Activated T-cell treated with anti-CD3 and anti-CD28 coated beads, Interleukin-2, amount 50 U/mL, for 24 hours (primary cell): ENCODE data around the gene SUOX.
"Not testable (repeated sequence)": the region's sequence is repeated elsewhere in the genome, so short reads cannot be mapped to it uniquely, and the experiment has no call there.

Experiments used
- DNase-seq: peaks from one replicate; pipeline ENCODE4 v3.0.0-alpha.2; 2020
- H3K27ac Mint-ChIP-seq: 2 replicates; pipeline ENCODE4 v1.8.0; 2020; ENCODE audit warnings: mild to moderate bottlenecking, mixed read lengths
- H3K27me3 Mint-ChIP-seq: 2 replicates; pipeline ENCODE4 v1.8.0; 2020; ENCODE audit warnings: mixed read lengths
- H3K36me3 Mint-ChIP-seq: 2 replicates; pipeline ENCODE4 v1.8.0; 2020; ENCODE audit warnings: low read depth, mixed read lengths
- H3K4me1 Mint-ChIP-seq: 2 replicates; pipeline ENCODE4 v1.8.0; 2020; ENCODE audit warnings: low read depth, mixed read lengths
- H3K4me3 Mint-ChIP-seq: 2 replicates; pipeline ENCODE4 v1.8.0; 2020; ENCODE audit warnings: mild to moderate bottlenecking, moderate library complexity, mixed read lengths
- H3K9me3 Mint-ChIP-seq: 2 replicates; pipeline ENCODE4 v1.8.0; 2020; ENCODE audit warnings: mixed read lengths

Gene SUOX

DNA sequence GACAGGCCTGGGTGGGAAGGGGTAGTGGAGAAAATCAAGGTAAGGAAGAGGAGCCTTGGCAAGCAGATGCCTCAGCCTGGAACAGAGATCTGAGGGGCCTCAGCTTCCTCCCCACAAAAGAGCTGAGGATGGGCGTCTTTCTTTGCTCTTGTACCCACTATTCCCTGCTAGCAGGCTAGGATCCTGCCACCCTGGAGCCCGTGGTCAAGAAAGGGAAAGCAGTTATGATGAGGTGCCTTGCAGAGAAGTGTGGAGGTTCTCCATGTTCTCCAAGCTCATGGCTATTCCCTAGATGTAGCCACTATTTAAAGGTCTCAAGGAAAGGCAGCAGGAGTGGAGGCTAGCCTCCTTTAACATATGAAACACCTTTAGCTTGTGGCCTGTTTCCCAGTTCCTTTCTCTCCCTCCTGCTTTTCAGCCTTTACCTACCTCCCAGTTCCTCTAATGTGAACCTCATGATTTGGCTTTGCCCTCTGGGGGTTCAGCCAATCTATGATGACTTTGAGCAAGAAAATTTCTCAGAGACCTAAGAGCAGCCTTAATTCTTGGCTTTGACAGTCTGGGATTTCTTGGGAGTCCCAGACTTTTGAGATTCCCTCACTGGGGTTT lies 24.9 kb downstream of the SUOX start:
- H3K27ac Mint-ChIP-seq: peak overlapping the region; percentile 96
- no peaks in the 10 kb centered on the region for H3K9me3 Mint-ChIP-seq
- peak overlapping the region; percentile 85 for H3K4me3 Mint-ChIP-seq
- DNase-seq: no peak
- peaks cover 27% of the 10 kb centered on the region for H3K36me3 Mint-ChIP-seq
- H3K27me3 Mint-ChIP-seq: no peaks in the 10 kb centered on the region
- H3K4me1 Mint-ChIP-seq: peaks cover 31% of the 10 kb centered on the region

DNA sequence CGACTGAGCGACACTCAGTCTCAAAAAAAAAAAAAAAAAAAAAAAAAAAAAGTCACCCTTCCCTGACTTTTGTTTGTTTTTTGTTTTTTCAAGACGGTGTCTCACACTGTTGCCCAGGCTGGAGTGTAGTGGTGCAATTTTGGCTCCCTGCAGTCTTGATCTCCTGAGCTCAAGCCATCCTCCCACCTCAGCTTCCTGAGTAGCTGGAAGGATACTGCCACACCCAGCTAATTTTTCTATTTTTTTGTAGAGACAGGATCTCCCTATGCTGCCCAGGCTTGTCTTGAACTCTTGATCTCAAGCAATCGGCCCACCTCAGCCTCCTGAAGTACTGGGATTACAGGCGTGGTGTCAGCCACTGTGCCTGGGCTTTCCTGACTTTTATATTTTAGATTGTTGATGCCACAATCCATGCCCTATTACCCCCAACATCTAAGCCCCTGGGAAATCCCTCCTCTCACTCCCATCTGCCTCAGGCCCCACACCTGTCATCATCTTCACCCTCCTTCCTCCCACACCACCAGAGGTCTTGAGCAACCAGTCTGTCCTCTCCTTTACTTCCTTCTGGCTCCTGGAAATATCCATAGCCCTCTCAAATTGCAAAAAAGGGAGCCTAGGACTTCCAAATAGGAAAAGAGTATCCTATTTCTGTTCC lies 31.6 kb downstream of the SUOX start:
- DNase-seq: no peak
- Mint-ChIP-seq H3K27me3 (no peaks in the 10 kb centered on the region), H3K36me3 (peaks cover 80% of the 10 kb centered on the region)

DNA sequence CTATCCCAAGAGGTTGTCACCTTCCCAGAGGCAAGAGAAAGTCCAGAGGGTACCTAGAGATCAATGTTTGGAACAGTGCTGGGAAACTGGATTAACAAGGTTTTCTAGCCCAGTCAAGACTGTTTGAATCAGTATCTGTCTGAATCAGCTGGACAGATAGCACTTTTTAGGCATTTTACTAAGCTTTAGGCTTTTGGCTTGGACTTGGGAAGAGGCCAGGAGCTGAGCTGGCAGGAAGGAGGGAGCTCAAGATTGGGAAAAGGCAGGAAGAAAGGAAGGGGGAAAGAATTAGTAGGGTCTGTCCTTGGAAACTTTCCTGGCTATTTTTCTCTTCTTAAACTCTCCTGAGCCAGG lies 32.1 kb downstream of the SUOX start:
- Mint-ChIP-seq H3K4me3 (no peak overlapping the region), H3K27ac (peak overlapping the region; percentile 40), H3K36me3 (peaks cover 83% of the 10 kb centered on the region), H3K4me1 (peaks cover 35% of the 10 kb centered on the region), H3K27me3 (no peaks in the 10 kb centered on the region), H3K9me3 (no peaks in the 10 kb centered on the region)
- no peak for DNase-seq

More for the DNA sequence above, 31.6 kb downstream of the SUOX start:
- Mint-ChIP-seq H3K9me3 (no peaks in the 10 kb centered on the region), H3K4me1 (peaks cover 36% of the 10 kb centered on the region), H3K27ac (peak overlapping the region; percentile 9), H3K4me3 (no peak overlapping the region)

DNA sequence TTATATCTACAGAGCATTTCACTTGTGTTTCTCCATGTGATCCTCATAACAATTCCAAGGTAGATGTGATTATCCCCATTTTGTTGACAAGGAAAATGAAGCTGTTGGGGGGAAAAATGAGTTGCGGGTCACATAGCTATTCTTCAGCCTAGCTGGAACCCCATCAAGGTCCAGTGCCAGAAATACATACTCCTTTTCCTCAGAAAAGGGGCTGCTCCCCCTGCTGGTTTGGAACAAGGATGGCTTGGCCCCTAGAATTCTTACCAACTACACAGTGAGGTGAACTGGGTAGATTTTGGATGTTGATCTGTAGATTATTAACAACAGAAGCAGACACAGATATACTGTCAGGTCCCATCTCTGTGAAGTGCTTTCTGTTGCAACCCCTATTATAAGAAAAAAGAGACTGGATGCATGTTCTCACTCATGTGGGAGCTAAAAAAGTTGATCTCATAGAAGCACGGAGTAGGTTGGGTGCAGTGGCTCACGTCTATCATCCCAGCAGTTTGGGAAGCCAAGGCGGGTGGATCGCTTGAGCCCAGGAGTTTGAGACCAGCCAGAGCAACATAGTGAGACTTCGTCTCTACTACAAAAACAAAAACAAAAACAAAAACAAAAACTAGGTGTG lies 32.7 kb downstream of the SUOX start:
- H3K36me3 Mint-ChIP-seq: peaks cover 85% of the 10 kb centered on the region
- no peaks in the 10 kb centered on the region for H3K9me3 Mint-ChIP-seq
- H3K27me3 Mint-ChIP-seq: no peaks in the 10 kb centered on the region
- peak; percentile 40 for DNase-seq
- H3K27ac Mint-ChIP-seq: peak overlapping the region; percentile 65
- peaks cover 41% of the 10 kb centered on the region for H3K4me1 Mint-ChIP-seq
- H3K4me3 Mint-ChIP-seq: no peak overlapping the region

DNA sequence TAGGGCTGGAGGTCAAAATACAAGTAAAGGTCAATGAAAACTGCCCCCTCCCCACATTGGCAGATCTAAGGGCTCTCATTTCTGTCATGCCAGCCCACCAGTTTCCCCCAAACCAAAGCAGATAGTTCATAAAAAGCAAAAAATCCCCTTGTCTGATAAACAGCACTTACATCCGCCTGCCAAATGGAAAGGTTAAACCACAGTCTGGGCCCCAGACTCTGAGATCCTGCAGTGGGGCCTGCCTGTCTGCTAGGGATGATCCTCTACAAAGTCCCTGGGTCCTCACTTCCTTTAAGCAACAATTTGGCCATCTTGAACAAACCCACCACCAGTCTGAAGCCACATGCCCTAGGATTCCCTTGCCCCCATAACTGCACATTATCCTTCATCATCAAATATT lies 34.9 kb downstream of the SUOX start:
- H3K4me1 Mint-ChIP-seq: peaks cover 45% of the 10 kb centered on the region
- H3K9me3 Mint-ChIP-seq: no peaks in the 10 kb centered on the region
- peak overlapping the region; percentile 37 for H3K4me3 Mint-ChIP-seq
- H3K27ac Mint-ChIP-seq: peak overlapping the region; percentile 82
- no peaks in the 10 kb centered on the region for H3K27me3 Mint-ChIP-seq
- H3K36me3 Mint-ChIP-seq: peaks cover 86% of the 10 kb centered on the region
- peak; percentile 36 for DNase-seq

DNA sequence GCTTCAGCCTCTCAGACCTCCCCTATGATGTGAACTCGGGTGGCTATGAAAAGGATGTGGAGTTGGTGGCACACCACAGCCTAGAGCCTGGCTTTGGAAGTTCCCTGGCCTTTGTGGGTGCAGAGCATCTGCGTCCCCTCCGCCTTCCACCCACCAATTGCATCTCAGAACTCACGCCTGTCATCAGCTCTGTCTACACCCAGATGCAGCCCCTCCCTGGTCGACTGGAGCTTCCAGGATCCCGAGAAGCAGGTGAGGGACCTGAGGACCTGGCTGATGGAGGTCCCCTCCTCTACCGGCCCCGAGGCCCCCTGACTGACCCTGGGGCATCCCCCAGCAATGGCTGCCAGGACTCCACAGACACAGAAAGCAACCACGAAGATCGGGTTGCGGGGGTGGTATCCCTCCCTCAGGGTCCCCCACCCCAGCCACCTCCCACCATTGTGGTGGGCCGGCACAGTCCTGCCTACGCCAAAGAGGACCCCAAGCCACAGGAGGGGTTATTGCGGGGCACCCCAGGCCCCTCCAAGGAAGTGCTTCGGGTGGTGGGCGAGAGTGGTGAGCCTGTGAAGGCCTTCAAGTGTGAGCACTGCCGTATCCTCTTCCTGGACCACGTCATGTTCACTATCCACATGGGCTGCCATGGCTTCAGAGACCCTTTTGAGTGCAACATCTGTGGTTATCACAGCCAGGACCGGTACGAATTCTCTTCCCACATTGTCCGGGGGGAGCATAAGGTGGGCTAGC lies 37.7 kb downstream of the SUOX start:
- Mint-ChIP-seq H3K4me1 (peaks cover 55% of the 10 kb centered on the region), H3K9me3 (no peaks in the 10 kb centered on the region), H3K36me3 (peaks cover 73% of the 10 kb centered on the region), H3K27me3 (no peaks in the 10 kb centered on the region), H3K27ac (peak overlapping the region; percentile 59), H3K4me3 (peak overlapping the region; percentile 33)
- DNase-seq: peak; percentile 40

DNA sequence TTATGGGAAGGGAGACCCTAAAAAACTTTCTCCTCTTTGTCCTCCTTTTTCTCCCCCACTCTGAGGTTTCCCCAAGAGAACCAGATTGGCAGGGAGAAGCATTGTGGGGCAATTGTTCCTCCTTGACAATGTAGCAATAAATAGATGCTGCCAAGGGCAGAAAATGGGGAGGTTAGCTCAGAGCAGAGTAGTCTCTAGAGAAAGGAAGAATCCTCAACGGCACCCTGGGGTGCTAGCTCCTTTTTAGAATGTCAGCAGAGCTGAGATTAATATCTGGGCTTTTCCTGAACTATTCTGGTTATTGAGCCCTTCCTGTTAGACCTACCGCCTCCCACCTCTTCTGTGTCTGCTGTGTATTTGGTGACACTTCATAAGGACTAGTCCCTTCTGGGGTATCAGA lies 40.1 kb downstream of the SUOX start:
- Mint-ChIP-seq H3K4me1 (peaks cover 58% of the 10 kb centered on the region), H3K9me3 (no peaks in the 10 kb centered on the region), H3K27ac (peak overlapping the region; percentile 39)

DNA sequence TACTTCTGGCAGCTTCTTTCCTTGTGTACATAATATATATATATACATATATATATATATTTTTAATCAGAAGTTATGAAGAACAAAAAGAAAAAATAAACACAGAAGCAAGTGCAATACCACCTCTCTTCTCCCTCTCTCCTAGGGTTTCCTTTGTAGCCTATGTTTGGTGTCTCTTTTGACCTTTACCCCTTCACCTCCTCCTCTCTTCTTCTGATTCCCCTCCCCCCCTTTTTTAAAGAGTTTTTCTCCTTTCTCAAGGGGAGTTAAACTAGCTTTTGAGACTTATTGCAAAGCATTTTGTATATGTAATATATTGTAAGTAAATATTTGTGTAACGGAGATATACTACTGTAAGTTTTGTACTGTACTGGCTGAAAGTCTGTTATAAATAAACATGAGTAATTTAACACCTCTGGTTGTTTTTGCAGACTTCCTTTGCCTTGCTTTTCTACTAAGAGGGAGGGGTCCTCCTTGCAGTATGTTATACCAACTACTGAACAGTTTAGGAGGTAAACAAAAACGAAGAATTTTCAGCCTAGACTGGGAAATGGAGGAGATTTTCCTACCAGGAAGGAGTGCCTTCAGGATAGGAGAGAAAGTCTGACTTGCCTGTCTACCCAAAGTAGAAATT lies 41.1 kb downstream of the SUOX start:
- no peak for DNase-seq
- H3K4me1 Mint-ChIP-seq: peaks cover 54% of the 10 kb centered on the region
- no peaks in the 10 kb centered on the region for H3K9me3 Mint-ChIP-seq
- no peak overlapping the region for H3K4me3 Mint-ChIP-seq
- peak overlapping the region; percentile 4 for H3K27ac Mint-ChIP-seq
- H3K27me3 Mint-ChIP-seq: no peaks in the 10 kb centered on the region
- H3K36me3 Mint-ChIP-seq: peaks cover 60% of the 10 kb centered on the region

More for the DNA sequence above, 40.1 kb downstream of the SUOX start:
- H3K36me3 Mint-ChIP-seq: peaks cover 60% of the 10 kb centered on the region
- H3K27me3 Mint-ChIP-seq: no peaks in the 10 kb centered on the region
- H3K4me3 Mint-ChIP-seq: no peak overlapping the region
- no peak for DNase-seq

DNA sequence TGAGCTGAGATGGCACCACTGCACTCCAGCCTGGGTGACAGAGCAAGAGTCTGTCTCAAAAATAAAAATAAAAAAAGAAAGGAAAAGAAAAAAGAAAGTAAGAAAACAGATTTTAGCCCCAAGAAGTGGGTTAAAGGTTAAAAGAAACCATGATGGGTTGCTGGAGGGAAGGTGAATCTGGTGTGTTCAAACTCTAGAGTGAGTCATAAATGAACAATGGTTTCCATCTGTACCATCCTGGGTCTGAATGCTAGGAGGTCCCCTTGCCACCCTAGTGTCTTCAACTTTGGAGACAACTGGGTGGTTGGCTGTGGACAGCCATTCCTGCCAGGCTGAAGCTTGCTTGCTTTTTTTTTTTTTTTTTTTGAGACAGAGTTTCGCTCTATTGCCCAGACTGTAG lies 43.1 kb downstream of the SUOX start:
- H3K9me3 Mint-ChIP-seq: no peaks in the 10 kb centered on the region
- H3K36me3 Mint-ChIP-seq: peaks cover 64% of the 10 kb centered on the region
- no peaks in the 10 kb centered on the region for H3K27me3 Mint-ChIP-seq
- peak overlapping the region; percentile 99 for H3K27ac Mint-ChIP-seq
- peaks cover 58% of the 10 kb centered on the region for H3K4me1 Mint-ChIP-seq
- DNase-seq: no peak
- peak overlapping the region; percentile 99 for H3K4me3 Mint-ChIP-seq

DNA sequence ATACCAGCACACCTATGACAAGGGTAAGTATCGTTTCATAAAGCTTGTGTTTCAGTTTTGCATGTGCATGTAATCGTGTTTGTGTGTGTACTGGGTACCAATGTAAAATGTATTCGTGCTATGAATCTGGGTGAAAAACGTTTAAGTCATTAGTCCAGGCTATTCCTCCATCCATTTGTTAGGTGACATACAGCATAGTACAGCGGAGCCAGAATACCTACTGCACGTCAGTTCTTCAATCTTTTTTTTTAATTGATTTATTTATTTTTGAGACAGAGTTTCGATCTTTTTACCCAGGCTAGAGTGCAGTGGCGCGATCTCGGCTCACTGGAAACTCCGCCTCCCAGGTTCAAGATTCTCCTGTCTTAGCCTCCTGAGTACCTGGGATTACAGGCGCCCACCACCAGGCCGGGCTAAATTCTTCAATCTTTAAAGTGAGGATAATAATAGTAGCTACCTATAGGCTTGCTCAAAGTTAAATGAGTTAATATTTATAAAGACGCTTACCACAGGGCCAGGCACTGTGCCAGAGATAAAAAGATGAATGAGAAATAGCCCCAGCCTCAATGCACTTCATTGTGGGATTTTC lies 44.0 kb downstream of the SUOX start:
- no peak for DNase-seq
- H3K4me3 Mint-ChIP-seq: peak overlapping the region; percentile 99
- no peaks in the 10 kb centered on the region for H3K9me3 Mint-ChIP-seq
- no peaks in the 10 kb centered on the region for H3K27me3 Mint-ChIP-seq
- H3K27ac Mint-ChIP-seq: peak overlapping the region; percentile 99
- peaks cover 60% of the 10 kb centered on the region for H3K4me1 Mint-ChIP-seq
- H3K36me3 Mint-ChIP-seq: peaks cover 62% of the 10 kb centered on the region

DNA sequence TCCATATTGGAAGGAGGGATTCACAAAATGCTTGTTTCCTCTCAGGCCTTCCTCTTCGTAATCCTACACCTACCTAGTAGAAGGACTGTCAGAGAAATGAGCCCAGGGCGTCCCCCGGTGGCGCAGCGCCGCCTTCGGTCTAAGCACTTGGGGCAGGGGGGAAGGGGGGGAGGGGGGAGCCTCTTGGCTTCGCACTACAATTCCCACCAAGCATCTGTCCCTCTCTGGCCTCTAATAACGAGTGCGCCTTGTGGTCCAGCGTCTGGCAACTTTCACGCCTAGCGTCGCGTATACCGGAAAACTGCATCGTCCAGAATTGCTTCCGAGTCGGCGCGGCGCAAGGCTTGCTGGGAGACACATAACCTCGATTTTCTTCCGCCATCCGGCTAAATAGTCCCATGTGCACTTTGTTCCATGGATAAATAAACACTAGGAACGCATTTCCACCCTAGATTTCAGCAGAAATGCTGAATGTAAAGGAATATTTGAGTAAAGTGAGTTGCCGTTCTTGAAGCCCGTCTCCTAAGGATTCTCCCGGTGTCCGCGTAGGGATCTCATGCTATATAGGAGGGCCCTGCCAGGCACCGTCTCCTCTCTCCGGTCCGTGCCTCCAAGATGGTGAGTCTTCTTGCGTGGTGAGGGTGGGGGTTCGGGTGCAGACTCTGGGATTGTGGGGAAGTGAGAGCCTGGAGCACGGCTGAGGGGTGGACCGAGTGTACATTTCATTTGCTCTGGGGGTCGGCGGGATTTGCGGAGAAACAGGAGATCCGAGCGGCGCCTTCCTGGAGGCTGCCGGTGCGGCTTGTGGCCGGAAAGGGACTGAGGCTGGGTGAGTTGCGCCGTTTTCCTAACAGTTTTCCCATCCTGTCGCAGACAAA lies 44.7 kb downstream of the SUOX start, which contains the start of gene RPS26:
Gene RPS26, plus strand, starts transcription at position 367 of the 878 bp plus-strand sequence. Its CDS starts 249 bp downstream, at position 616.
- H3K36me3 Mint-ChIP-seq: peaks cover 61% of the 10 kb centered on the region
- DNase-seq: peak; percentile 90

DNA sequence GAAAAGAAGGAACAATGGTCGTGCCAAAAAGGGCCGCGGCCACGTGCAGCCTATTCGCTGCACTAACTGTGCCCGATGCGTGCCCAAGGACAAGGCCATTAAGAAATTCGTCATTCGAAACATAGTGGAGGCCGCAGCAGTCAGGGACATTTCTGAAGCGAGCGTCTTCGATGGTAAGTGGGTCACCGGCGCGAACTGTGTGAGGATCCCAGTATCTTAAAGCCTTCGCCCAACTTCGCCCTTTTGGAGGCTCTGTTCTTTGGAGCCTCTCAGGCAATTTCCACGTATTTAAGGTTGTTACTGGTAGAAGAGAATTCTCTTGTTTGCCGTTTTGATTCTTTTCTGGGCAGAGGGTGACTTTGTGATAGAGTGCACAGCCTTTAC lies 45.3 kb downstream of the SUOX start:
- Mint-ChIP-seq H3K4me1 (peaks cover 71% of the 10 kb centered on the region), H3K4me3 (peak overlapping the region; percentile 99), H3K27ac (peak overlapping the region; percentile 99), H3K36me3 (peaks cover 64% of the 10 kb centered on the region)
- H3K27me3 Mint-ChIP-seq, H3K9me3 Mint-ChIP-seq, DNase-seq: not testable (repeated sequence)

More for the DNA sequence above, 44.7 kb downstream of the SUOX start, which contains the start of gene RPS26:
- H3K9me3 Mint-ChIP-seq: no peaks in the 10 kb centered on the region
- peak within 1 kb of the TSS; percentile 99 for H3K4me3 Mint-ChIP-seq
- H3K27ac Mint-ChIP-seq: peak within 1 kb of the TSS; percentile 99
- no peaks in the 10 kb centered on the region for H3K27me3 Mint-ChIP-seq
- peaks cover 68% of the 10 kb centered on the region for H3K4me1 Mint-ChIP-seq

DNA sequence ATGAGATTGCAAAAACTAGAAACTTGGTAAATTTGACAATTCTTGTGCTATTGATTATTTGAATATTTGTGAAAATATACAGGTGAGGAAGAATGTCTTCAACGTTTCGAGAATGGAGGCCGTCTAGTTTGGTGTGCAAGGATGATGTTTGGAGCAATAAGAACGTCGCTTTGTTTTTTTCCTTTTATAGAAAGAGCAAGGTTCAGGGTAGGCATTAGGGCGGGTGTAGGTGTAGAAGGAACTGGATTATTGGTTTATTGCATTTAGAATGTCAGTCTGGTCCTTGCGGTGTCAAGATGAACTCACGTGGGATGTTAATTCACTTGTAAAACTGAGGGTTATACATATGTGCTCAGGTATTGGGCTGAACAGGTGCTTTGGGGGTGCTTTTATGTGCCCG lies 45.8 kb downstream of the SUOX start:
- no peak for DNase-seq
- peak overlapping the region; percentile 99 for H3K27ac Mint-ChIP-seq
- H3K9me3 Mint-ChIP-seq: no peaks in the 10 kb centered on the region
- peak overlapping the region; percentile 99 for H3K4me3 Mint-ChIP-seq
- H3K36me3 Mint-ChIP-seq: peaks cover 61% of the 10 kb centered on the region
- no peaks in the 10 kb centered on the region for H3K27me3 Mint-ChIP-seq
- peaks cover 68% of the 10 kb centered on the region for H3K4me1 Mint-ChIP-seq
